Pancreas (tissue), 10 donors: ENCODE data around the gene MACROD1. TPM values are rescaled to one million over a fixed set of nuclear protein-coding genes. Genes with fewer than 3 reads are reported as not detected.

ENCODE experiments used
- ATAC-seq, 4 donors: fragments of 200-7000 bp; cut with Tn5 transposase; one replicate each; pipeline versions ENCODE4 v1.8.0 to v1.9.1; 2020; ENCODE audit warnings: mild to moderate bottlenecking in 4 of 4, moderate library complexity in 4 of 4
- DNase-seq, 6 donors: peaks; one replicate each; pipeline ENCODE4 v3.0.0-alpha.2; 2020
- FAIRE-seq: peaks from 2 replicates; lab custom pipeline; 2012; peaks lifted over from hg19 to GRCh38; lab: Jason Lieb, UNC
- H3K27ac ChIP-seq, 4 donors: fragments of 200-600 bp; sonication (generic); 1 replicate in 3 of 4; 2 replicates in 1 of 4; pipeline versions ENCODE4 v1.5.0 to v1.8.0; 2020
- H3K27me3 ChIP-seq, 4 donors: fragments of 200-600 bp; one replicate each; pipeline ENCODE4 v1.8.0; 2021
- H3K36me3 ChIP-seq, 3 donors: fragments of 200-600 bp; sonication (generic) in 1 of 3; one replicate each; pipeline versions ENCODE4 v1.5.0 to v1.8.0; 2020 to 2021
- H3K4me1 ChIP-seq, 3 donors: fragments of 200-600 bp; one replicate each; pipeline ENCODE4 v1.8.0; 2021
- H3K4me3 ChIP-seq, 4 donors: fragments of 200-600 bp; sonication (generic) in 2 of 4; one replicate each; pipeline versions ENCODE4 v1.5.0 to v1.8.0; 2020 to 2021
- H3K9me3 ChIP-seq, 4 donors: fragments of 200-600 bp; one replicate each; pipeline ENCODE4 v1.8.0; 2021
- WGBS, 2 donors: extraction: QIAGEN DNeasy Blood & Tissue Kit; methylation state at CpG; one replicate each; pipeline ENCODE4 v1.1.7; 2013; 5-methylcytosine and 5-hydroxymethylcytosine counted together
- intact Hi-C, 3 donors: fragments of 100-400 bp; cut with DNase I; formaldehyde crosslinking; loops; one replicate each; pipeline versions ENCODE4 v1.11.1 to v1.14.2; 2022
- polyA plus RNA-seq, 2 donors: library from polyadenylated mRNA; stranded (reverse); fragments of 200-250 nt; gene quantifications; one replicate each; pipeline ENCODE4 v1.2.3, GENCODE V29; 2013
- total RNA-seq, 6 donors: library from RNA; stranded (reverse); fragmentation: NEBNext Ultra II Directional in 4 of 6; extraction: Animal tissue kit (Norgen Biotek cat#: 25700) in 4 of 6; gene quantifications; one replicate each; pipeline versions ENCODE4 v1.2.1 to v1.2.4, GENCODE V29; 2021 to 2023
- TF ChIP-seq, protein P1 (sequence below), 4 donors: fragments of 200-600 bp; sonication (generic) in 3 of 4; IDR thresholded peaks; one replicate each; pipeline versions ENCODE4 v1.5.0 to v1.8.0; 2021; ENCODE audit warnings: antibody characterized with exemption in 4 of 4
- donor health status: healthy with polysubstance abuse.
- donor health status: DM: no; HTN: no; CAD: no; lungs with moderate emphysema.
- donor health status: DM: no; HTN: no; CAD: no.
- donor health status: control.
- donor health status: control.
- donor health status: Bipolar disorder and iron deficiency.
- donor health status: DM: yes; HTN: yes; CAD: no.
- donor health status: DM: no; HTN: no; CAD: no.
- donor health status: DM: no; HTN: no; CAD: no.
- donor health status: DM: yes; HTN: yes; CAD: no.

Gene MACROD1
- total and polyA plus RNA-seq, 8 donors: 26.0 to 126 (median 34.8) TPM

DNA sequence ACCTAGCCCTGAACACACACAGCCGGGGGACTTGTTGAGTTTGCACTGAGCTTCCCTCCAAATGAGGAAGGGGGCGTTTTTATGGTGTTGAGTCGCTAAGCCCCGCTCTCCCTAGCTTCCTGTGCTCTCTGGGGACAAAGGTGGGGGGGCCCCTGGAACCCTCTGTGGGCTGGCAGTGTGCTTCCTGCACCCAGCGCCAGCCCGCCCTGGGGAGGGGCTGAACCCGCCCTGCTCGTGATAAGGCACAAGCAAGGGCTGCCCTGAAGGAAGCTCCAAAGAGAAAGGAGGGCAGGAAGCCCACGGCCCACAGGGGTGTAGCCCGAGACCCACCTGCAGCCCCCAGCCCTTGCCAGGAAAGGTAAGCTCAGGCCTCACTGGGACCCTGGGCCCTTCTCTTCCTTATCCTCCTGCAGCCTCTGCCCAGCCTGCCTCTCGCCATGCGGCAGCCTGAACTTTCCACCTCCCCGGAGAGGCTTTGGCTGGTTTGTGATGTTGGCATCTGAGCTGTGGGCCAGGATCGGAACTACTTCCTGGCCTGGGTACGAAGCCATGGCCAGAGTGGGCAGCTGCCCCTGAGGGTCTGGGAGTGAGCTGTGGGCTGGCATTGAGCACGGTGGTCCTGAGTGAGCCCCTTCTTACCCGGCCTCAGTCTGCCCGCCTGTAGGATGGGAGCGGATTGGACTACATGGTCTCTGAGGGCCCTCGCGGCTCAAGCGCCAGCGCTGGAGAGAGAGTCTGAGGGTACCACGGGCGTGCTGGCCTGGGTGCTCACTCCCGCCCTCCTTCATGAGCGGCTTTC, 40.7 kb upstream of the MACROD1 start, which contains the start of gene FERMT3:
TSS of gene FERMT3 (plus strand) at position 265 of the 799 bp plus-strand sequence. CDS start 644 bp downstream, outside the sequence.
- DNase-seq (peak in 3 of 6 donors; percentile 50 to 60 (median 50)), ATAC-seq (peak in 3 of 4 donors; percentile 32 to 54 (median 43)), FAIRE-seq (no peak)
- Histone ChIP-seq H3K27ac (peak within 1 kb of the TSS in 2 of 4 donors; percentile 68 to 75), H3K36me3 (peaks cover 0 to 22% (median 15%) of the 10 kb centered on the region in 3 donors), H3K4me1 (peaks cover 0 to 3% (median 0%) of the 10 kb centered on the region in 3 donors), H3K9me3 (no peaks in the 10 kb centered on the region), H3K4me3 (peak within 1 kb of the TSS in 1 of 4 donors; percentile 40), H3K27me3 (no peaks in the 10 kb centered on the region)
- 81 to 83% methylated on average over 24 to 27 of the region's 27 CpGs for WGBS, 2 donors
- TF ChIP-seq, protein P1, sequence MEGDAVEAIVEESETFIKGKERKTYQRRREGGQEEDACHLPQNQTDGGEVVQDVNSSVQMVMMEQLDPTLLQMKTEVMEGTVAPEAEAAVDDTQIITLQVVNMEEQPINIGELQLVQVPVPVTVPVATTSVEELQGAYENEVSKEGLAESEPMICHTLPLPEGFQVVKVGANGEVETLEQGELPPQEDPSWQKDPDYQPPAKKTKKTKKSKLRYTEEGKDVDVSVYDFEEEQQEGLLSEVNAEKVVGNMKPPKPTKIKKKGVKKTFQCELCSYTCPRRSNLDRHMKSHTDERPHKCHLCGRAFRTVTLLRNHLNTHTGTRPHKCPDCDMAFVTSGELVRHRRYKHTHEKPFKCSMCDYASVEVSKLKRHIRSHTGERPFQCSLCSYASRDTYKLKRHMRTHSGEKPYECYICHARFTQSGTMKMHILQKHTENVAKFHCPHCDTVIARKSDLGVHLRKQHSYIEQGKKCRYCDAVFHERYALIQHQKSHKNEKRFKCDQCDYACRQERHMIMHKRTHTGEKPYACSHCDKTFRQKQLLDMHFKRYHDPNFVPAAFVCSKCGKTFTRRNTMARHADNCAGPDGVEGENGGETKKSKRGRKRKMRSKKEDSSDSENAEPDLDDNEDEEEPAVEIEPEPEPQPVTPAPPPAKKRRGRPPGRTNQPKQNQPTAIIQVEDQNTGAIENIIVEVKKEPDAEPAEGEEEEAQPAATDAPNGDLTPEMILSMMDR (IDR thresholded peaks at IDR 0.05): no peak
- intact Hi-C loops: loop anchor here in 2 of 3 donors (5.0 to 10.0 kb wide), 3 partner anchors 56 to 88 kb away; partner anchors contain the start of gene KCNK4 (in 2 of the 2)

DNA sequence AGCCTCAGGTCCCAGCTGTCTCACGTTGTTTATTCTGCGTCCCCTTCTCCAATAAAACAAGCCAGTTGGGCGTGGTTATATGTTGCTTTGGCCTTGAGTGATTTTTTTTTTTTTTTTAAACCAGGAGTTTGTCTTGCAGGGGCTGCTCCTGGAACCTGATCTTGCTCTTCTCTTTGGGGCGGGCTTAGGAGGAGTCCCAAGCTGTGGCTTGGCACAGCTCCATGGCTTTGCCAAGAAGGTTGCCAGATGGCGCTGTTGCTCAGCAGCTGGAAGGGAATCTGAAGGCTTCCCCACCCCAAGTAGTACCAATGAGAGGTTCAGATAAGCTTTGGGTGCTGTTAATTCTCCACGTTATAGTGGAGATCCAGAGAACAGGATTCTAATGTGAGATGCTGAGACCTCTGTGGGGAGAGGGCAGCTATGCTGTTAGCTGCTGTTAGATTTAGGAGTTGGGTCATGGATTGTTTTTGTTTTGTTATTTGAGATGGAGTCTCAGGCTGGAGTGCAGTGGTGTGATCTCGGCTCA, 38.6 kb upstream of the MACROD1 start:
- FAIRE-seq: no peak
- Histone ChIP-seq H3K4me3 (no peak overlapping the region), H3K9me3 (no peaks in the 10 kb centered on the region), H3K36me3 (peaks cover 4 to 34% (median 15%) of the 10 kb centered on the region in 3 donors), H3K27ac (peak overlapping the region in 1 of 4 donors; percentile 4), H3K4me1 (peaks cover 0 to 3% (median 0%) of the 10 kb centered on the region in 3 donors), H3K27me3 (no peaks in the 10 kb centered on the region)
- peak; percentile 79 to 87 (median 82) for ATAC-seq
- WGBS, 2 donors: 23 to 27% methylated on average over 7 of the region's 7 CpGs
- TF ChIP-seq, protein P1 (IDR thresholded peaks at IDR 0.05): peak; percentile 27 to 48 (median 42)
- peak; percentile 79 to 92 (median 87) for DNase-seq
- intact Hi-C loops: loop anchor here in 1 of 3 donors (10.0 kb wide), 1 partner anchor 90 kb away; the partner anchor contains the start of gene KCNK4

DNA sequence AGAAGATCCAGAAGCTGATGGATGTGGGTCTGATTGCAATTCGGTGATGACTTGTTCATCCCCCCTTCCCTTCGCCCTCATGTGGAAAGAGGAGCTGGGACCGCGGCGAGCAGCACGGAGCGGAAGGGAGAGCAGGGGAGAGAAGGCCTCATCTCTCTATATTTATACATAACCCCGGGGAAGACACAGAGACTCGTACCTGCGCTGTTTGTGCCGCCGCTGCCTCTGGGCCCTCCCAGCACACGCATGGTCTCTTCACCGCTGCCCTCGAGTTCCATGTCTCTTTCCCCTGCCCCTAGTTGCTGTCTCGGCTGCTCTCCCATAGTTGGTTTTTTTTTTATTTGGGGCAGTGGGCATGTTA, 38.1 kb upstream of the MACROD1 start:
- DNase-seq: no peak
- Histone ChIP-seq H3K4me3 (no peak overlapping the region), H3K36me3 (peaks cover 4 to 34% (median 15%) of the 10 kb centered on the region in 3 donors), H3K9me3 (no peaks in the 10 kb centered on the region), H3K4me1 (peaks cover 0 to 3% (median 0%) of the 10 kb centered on the region in 3 donors), H3K27ac (no peak overlapping the region), H3K27me3 (no peaks in the 10 kb centered on the region)
- intact Hi-C loops: loop anchor here in 1 of 3 donors (10.0 kb wide), 1 partner anchor 91 kb away; the partner anchor contains the start of gene KCNK4
- TF ChIP-seq, protein P1 (IDR thresholded peaks at IDR 0.05): no peak
- no peak for FAIRE-seq
- ATAC-seq: no peak
- 79% methylated on average over 15 to 16 of the region's 16 CpGs for WGBS, 2 donors

GRCh38 chr11:64203421-64204079, 37.6 kb upstream of the MACROD1 start:
- ATAC-seq (no peak), FAIRE-seq (no peak), DNase-seq (no peak)
- Histone ChIP-seq H3K27me3 (no peaks in the 10 kb centered on the region), H3K9me3 (no peaks in the 10 kb centered on the region), H3K4me1 (peaks cover 0 to 3% (median 0%) of the 10 kb centered on the region in 3 donors), H3K36me3 (peaks cover 4 to 34% (median 15%) of the 10 kb centered on the region in 3 donors), H3K27ac (no peak overlapping the region), H3K4me3 (no peak overlapping the region)
- intact Hi-C loops: loop anchor here in 1 of 3 donors (10.0 kb wide), 1 partner anchor 91 kb away; the partner anchor contains the start of gene KCNK4
- TF ChIP-seq, protein P1 (IDR thresholded peaks at IDR 0.05): no peak
- WGBS, 2 donors: 89 to 93% methylated on average over 27 of the region's 27 CpGs
